ENCODE data around the gene FNBP1L.

- TF ChIP-seq POLR2A (IDR thresholded peaks at IDR 0.05) (no peak), CTCF (IDR thresholded peaks at IDR 0.05) (no peak)
Observed at GRCh38 chr1:93587354-93587753, 139.4 kb downstream of the FNBP1L start.
